GM04504 (cell line): ENCODE data around the gene TYW5.
"Not testable (repeated sequence)": the region's sequence is repeated elsewhere in the genome, so short reads cannot be mapped to it uniquely, and the experiment has no call there.

Experiments
- DNase-seq: peaks from one replicate; pipeline ENCODE4 v3.0.0-alpha.2; 2012; ENCODE audit warnings: low read depth

TYW5 gene

DNA sequence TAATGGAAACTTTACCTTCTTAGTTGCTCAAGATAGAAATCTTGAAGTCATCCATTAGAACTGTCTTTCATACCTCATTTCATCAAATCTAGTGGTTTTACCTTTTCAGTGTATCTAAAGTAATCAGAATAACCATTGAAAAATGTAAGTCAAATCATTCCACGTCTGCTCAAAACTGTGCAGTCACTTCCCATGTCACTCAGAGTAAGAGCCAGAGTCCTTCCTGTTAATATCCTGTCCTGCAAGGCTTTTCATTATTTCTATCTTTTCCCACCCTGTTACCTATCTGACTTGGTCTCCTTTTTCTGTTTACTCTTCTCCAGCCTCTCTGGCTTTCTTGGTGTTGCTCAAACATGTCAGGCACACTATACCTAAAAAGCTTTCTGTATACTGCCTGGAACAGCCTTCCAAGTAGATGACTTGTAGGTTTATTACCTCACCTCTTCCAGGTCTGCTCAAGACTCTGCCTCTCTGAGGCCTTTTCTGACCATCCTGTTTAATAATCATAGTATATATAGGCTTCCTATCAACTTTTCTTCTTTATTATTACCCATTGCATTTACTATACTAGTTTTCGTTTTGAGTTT lies 40.8 kb downstream of the TYW5 start:
- DNase-seq = no peak

DNA sequence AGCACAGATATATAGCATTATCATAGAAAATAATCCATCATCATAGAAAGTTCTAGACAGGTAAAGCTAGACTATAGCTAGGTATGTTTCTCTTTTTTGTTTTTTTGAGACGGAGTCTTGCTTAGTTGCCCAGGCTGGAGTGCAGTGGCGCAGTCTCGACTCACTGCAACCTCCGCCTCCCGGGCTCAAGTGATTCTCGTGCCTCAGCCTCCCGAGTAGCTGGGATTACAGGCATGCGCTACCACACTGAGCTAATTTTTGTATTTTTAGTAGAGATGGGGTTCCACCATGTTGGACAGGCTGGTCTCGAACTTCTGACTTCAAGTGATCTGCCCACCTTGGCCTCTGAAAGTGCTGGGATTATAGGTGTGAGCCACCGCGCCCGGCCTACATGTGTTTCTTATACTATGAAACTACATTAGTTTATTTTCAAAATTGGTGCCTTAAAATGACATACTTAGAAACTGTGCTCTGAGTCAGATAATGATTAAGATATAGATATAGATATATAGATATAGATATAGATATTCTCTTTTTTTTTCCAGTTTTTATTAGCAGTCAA lies 42.7 kb downstream of the TYW5 start:
- DNase-seq = not testable (repeated sequence)

DNA sequence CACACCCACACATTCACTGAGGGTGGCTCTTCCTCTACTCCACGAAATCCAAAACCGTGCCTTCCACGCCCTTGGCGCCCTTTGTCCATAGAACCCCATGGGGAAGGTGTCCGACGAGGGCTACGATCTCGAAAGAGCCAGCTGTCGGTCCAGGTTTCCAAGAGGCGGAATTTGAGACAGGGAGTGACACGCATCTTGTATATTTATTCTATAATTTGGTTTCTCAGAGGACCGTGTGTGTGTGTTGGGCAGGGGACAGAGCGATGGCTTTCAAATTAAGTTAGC lies 43.5 kb downstream of the TYW5 start:
- DNase-seq = no peak

DNA sequence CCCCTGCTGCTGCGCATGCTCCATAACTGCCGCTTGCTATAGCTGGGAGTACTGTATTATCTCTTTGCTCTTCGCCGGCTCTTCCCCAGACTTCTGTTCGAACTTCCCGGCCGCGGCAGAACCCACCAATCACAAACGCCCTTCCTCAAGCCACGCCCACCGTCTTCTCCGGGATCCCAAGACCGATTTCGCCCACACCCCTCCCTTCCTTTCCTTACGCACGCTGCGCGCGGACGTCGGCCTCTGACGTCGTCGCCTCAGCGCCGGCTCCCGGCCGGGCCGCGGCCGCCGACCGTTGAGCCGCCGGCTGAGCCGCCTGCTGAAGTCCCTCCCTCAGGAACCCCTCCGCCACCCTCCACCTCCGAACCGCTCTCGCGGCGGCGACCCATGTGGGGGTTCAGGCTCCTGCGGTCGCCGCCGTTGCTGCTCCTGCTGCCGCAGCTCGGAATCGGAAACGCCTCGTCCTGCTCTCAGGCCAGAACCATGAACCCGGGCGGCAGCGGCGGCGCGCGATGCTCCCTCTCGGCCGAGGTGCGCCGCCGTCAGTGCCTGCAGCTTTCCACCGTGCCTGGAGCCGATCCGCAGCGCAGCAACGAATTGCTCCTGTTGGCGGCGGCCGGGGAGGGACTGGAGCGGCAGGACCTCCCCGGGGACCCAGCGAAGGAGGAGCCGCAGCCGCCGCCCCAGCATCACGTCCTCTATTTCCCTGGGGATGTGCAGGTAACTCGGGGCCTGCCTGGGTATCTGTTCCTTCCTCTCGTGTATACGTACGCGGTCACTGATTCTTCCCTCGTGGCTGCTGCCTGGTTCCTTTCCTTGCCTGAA lies 44.0 kb downstream of the TYW5 start, which contains the start of gene C2orf69:
Gene C2orf69, plus strand, starts transcription at position 242 of the 825 bp plus-strand sequence. Its CDS starts 146 bp downstream, at position 388.
- DNase-seq = peak; percentile 90

DNA sequence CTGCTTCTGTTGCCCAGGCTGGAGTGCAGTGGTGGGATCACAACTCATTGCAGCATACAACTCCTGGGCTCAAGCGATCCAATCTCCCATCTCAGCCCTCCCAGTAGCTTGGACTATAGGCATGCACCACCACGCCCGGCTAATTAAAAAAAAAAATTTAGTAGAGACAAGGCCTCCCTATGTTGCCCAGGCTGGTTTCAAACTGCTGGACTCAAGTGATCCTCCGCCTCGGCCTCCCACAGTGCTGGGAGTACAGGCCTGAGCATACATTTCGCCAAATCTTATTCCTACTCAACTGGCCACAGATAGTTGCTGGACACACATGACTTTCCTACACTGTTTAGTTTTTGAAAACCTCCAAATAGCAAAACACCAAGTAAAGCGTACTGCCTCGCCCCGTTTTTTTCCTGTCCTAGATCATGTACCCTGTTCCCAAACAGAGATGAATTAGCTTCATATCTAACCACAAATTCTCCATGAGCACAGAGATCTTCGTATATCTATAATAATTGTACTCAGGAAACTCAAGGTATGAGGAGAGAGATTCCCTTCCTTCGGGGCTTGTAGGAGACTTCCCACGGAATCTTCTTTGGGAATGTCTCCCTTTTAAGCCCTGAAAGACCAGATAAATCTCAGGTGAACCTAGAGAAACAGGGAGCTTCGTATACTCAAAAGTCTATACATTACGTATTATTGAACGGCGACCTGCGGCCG lies 44.8 kb downstream of the TYW5 start:
- no peak for DNase-seq

DNA sequence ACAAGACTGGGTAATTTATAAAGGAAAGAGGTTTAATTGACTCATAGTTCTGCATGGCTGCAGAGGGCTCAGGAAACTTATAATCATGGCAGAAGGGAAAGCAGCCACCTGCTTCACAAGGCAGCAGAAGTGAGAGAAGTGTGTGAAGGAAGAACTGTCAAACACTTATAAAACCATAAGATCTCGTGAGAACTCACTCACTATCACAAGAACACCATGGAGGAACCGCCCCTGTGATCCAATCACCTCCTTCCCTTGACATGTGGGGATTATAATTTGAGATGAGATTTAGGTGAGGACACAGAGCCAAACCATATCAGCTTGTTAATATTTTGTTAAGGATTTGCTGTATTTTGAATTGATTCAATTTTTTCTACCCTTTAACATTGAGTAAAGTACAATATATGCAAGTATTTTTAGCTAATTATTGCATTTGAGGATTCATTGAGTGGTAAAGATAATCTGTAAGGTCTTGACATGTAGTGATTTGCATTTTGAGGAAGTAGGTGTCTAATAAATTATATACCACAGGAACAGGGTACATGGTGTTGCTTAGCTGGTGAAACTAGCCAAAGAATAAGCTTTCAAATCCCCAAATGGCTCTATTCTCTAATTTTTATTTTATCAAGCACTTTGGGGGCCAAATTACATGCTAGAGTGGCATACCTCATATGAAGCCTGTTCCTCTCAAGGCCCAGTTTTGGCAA lies 48.1 kb downstream of the TYW5 start:
- no peak for DNase-seq

DNA sequence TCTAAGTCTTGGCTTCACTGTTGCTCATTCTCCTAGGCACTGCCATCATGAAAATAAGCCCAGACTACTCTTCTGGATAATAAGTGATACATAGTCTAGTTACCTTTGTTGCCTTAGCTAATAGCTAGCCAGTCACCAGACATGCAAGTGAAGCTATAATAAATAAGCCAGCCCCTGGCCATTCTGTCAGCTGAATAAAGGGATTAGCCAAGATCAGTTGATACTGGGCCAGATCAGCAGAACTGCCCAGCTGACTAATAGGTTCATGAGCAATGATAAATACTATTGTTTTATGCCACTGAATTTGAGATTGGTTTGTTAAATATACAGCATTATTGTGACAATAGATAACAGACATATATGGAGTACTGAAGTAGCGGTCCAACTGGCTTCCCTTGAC lies 52.2 kb downstream of the TYW5 start:
- DNase-seq = no peak

DNA sequence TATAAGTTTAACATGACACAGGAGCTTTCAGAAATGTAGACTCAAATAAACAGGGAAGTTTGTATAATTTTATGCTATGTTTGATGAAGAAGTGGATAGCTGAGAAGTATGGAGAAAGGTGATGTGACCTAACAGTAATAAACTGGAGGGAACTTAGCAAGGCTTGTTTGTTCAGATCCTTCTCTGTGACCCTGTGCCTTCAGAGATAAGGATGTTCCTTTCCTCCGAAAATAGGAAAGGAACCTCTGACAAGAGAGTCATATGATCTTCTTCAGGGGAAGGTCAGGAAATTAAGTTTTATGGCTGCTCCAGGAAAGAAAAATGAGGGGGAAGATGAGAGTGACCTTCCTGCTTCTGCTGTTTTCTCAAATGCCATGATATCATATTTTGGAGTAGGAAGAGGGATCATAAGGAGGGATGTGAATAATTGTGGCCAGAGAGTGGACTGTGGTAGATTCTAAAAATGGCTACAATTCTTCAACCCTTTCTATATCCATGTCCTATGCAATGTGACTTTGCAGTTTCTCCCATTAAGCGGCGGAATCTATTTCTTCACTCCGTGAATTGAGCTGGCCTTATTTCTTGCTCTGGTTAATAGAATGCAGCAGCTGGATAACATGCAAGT lies 52.7 kb downstream of the TYW5 start:
- no peak for DNase-seq

DNA sequence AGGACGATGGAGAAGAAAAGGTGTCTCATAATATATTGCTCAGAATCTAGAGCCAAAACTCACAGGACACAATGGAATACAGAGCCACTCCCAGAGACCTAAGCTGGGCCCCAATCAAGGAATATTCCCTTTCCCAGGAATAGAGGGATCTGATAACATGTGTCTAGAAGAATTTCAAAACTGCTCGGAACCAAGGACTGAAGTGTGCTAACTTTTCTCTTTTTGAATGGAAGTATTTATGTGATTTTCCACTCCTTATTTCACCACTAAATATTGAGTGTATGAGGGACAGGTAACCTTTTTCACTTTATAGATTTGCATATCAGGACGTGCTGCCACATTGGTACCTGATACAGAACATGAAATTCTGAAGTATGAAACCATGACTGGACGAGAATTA lies 53.3 kb downstream of the TYW5 start:
- DNase-seq = no peak

DNA sequence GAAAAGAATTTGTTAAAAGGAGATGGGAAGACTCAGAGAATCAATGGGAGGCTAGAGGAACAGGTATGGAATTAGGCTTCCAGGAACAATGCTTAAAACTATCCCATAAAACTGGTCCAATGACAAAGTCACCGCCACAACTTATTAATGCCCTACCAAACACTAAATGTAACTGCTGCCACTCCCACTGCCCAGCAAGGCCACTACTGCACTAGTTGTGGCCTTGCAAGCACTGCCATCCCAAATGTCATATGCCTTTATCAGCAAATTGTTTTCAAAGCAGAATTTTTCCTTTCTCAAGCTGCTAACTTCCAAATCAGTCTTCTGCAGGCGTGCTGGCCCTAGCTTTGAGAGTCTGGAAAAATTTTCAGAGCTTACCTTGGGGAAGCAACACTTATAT lies 58.7 kb downstream of the TYW5 start:
- DNase-seq = no peak

DNA sequence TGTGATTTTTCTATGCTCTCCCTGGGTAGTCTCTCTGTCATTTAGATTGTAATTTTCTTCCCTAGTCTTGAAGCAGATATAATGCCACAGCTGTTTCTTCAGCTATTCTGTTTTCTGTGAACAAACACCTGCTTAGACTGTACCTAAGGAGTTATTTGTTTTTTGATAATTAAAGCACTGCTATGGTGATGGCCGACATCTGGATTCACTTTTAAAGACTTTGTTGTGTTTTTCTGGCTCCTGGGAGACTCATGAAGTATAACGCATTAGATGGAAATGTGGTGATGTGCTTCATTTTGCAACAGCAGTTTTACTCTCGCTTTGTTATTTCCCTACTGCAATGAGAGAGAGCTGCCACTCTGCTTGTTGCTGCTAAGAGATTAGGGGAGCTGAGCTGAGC lies 59.9 kb downstream of the TYW5 start:
- peak; percentile 20 for DNase-seq

DNA sequence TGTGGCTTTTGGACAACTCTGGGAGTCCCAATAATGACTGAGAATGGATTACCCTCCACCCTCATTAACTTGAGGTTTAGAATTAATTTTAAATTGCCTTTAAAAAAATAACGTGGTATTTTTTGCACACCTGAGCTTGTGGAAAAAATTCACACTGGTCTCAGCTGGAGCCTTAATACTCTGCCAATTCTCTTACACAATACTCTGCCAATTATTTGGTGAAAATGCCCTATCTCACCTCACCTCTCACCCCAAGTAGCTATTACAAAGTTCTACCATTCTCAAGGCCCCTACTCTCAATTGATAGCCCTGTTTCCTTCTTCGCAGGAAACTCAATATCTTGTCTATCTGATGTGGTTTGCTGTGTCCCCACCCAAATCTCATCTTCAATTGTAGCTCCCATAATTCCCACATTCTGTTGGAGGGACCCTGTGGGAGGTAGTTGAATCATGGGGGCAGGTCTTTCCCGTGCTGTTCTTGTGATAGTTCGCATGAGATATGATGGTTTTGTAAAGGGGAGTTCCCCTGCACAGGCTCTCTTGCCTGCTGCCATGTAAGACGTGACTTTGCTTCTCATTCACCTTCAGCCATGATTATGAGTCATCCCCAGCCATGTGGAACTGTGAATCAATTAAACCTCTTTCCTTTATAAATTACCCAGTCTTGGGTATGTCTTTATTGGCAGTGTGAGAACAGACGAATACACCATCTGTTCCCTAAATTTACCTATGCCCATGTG lies 71.6 kb downstream of the TYW5 start:
- DNase-seq = no peak

DNA sequence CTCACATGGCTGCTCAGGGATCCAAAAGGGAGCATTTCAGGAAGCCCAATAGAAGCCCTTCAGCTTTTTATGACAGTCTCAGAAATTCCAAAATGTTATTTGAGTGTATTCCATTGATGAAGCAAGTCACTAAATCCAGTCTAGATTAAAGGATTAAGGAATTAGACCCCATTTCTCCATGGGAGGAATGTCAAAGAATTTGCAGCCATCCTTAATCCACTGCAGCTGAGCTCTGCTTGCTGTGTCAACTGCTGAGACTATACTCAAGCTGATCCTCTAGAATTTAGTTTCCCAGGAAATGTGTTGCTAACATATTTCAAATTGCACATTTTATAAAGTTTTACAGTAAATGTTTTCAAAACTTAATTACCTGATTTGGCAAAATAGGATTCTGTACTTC lies 72.6 kb downstream of the TYW5 start:
- no peak for DNase-seq
